SK-N-MC (cell line): ENCODE data around the gene CCDC127.
"Not testable (repeated sequence)": the region's sequence is repeated elsewhere in the genome, so short reads cannot be mapped to it uniquely, and the experiment has no call there.

Experiments used
- DNase-seq: peaks from one replicate; pipeline ENCODE4 v3.0.0-alpha.2; 2011; ENCODE audit warnings: low read depth, low spot score
- H3K27ac ChIP-seq: fragments of 200-600 bp; sonication (generic); 2 replicates; pipeline ENCODE4 v1.5.1; 2016; ENCODE audit warnings: mixed run types
- H3K36me3 ChIP-seq: fragments of 200-600 bp; sonication (generic); 2 replicates; pipeline ENCODE4 v1.6.1; 2017; ENCODE audit warnings: antibody characterized with exemption, low read length, mixed read lengths; ENCODE audit not compliant: insufficient read depth
- H3K4me3 ChIP-seq: fragments of 200-600 bp; sonication (generic); 2 replicates; pipeline ENCODE4 v1.5.1; 2016
- H3K9ac ChIP-seq: fragments of 200-600 bp; sonication (generic); 2 replicates; pipeline ENCODE4 v1.8.0; 2017; ENCODE audit warnings: mixed run types, mixed read lengths; ENCODE audit not compliant: insufficient read length
- H3K9me3 ChIP-seq: fragments of 200-600 bp; sonication (generic); 2 replicates; pipeline ENCODE4 v1.6.1; 2017; ENCODE audit warnings: low read depth, mild to moderate bottlenecking, antibody characterized with exemption, low read length, moderate library complexity, mixed read lengths
- EZH2 ChIP-seq: fragments of 200-600 bp; sonication (generic); IDR thresholded peaks from one replicate; pipeline ENCODE4 v1.6.1; 2017; ENCODE audit warnings: antibody characterized with exemption
- FOXP2 ChIP-seq: optimal IDR thresholded peaks from 2 replicates; pipeline ENCODE3; 2011; ENCODE audit warnings: mild to moderate bottlenecking, moderate library complexity; ENCODE audit not compliant: insufficient read depth; ENCODE audit errors: extremely low read length, control extremely low read depth
- POLR2AphosphoS5 ChIP-seq: IDR thresholded peaks from 2 replicates; pipeline ENCODE4 v1.6.1; 2012; ENCODE audit warnings: mild to moderate bottlenecking, low read depth, low read length, borderline replicate concordance

The CCDC127 gene

GRCh38 chr5:234450-234849 is 16.5 kb upstream of the CCDC127 start:
- H3K27ac ChIP-seq, result no peak overlapping the region
- peaks cover 61% of the 10 kb centered on the region for H3K36me3 ChIP-seq
- H3K9ac ChIP-seq, result no peak overlapping the region
- DNase-seq, result no peak
- no peaks in the 10 kb centered on the region for H3K9me3 ChIP-seq
- TF ChIP-seq EZH2 (no peak), FOXP2 (no peak), POLR2AphosphoS5 (no peak)
- no peak overlapping the region for H3K4me3 ChIP-seq

DNA sequence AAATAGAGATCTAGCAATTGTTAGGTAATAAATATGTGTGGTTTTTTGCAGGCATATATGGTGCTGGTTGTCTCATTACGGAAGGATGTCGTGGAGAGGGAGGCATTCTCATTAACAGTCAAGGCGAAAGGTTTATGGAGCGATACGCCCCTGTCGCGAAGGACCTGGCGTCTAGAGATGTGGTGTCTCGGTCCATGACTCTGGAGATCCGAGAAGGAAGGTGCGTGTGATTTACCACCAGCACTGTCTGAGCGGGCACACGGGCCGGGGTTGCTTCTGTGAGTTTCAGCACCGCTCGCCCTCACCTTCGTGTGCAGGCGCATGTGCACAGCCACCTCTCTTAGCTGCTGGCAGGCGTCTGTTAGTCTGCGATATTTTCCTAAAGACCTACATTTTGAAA is 15.5 kb upstream of the CCDC127 start:
- H3K27ac ChIP-seq, H3K4me3 ChIP-seq, H3K9ac ChIP-seq, H3K9me3 ChIP-seq, DNase-seq: not testable (repeated sequence)
- H3K36me3 ChIP-seq, result peaks cover 66% of the 10 kb centered on the region

GRCh38 chr5:231661-232060 is 13.7 kb upstream of the CCDC127 start:
- peaks cover 72% of the 10 kb centered on the region for H3K36me3 ChIP-seq
- H3K9ac ChIP-seq, result no peak overlapping the region
- no peak for DNase-seq
- H3K4me3 ChIP-seq, result no peak overlapping the region
- no peaks in the 10 kb centered on the region for H3K9me3 ChIP-seq
- H3K27ac ChIP-seq, result no peak overlapping the region
- no peak for TF ChIP-seq FOXP2
- TF ChIP-seq EZH2, result no peak
- TF ChIP-seq POLR2AphosphoS5, result no peak

DNA sequence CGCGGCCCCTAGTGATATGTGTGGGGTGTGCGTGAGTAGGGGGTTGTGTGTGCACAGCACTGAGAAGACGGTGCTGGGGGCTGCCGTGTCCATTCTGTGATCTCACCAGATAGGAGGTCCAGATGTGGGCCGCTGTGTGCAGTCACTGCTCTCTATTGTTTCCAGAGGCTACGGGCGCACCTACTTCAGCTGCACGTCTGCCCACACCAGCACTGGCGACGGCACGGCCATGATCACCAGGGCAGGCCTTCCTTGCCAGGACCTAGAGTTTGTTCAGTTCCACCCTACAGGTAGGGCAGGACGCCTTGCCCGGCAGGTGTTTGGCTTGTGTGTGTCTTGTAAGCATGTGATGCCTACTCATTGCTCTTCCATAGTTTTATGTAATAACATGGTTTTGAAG is 12.8 kb upstream of the CCDC127 start:
- no peak overlapping the region for H3K4me3 ChIP-seq
- no peak for DNase-seq
- no peak overlapping the region for H3K9ac ChIP-seq
- peaks cover 78% of the 10 kb centered on the region for H3K36me3 ChIP-seq
- H3K9me3 ChIP-seq, result no peaks in the 10 kb centered on the region
- no peak for TF ChIP-seq FOXP2
- no peak overlapping the region for H3K27ac ChIP-seq

DNA sequence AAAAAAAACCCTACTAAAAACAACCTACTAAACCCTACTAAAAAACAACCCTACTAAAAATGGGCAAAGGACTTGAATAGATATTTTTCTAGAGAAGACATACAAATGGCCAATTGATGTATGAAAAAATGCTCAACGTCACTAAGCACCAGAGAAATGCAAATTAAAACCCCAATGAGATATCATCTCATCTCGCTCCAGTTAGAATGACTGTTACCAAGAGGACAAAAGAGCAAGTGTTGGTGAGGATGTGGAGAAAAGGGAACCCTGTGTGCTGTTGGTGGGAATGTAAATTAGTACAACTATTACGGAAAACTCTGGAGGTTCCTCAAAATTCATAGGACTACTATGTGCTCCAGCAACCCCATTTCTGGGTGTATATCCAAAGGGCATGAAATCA is 10.9 kb upstream of the CCDC127 start:
- no peak for DNase-seq
- H3K4me3 ChIP-seq, result no peak overlapping the region
- H3K9me3 ChIP-seq, result no peaks in the 10 kb centered on the region
- no peak overlapping the region for H3K9ac ChIP-seq
- no peak overlapping the region for H3K27ac ChIP-seq
- TF ChIP-seq FOXP2 (no peak), POLR2AphosphoS5 (no peak), EZH2 (no peak)
- H3K36me3 ChIP-seq, result peaks cover 81% of the 10 kb centered on the region

DNA sequence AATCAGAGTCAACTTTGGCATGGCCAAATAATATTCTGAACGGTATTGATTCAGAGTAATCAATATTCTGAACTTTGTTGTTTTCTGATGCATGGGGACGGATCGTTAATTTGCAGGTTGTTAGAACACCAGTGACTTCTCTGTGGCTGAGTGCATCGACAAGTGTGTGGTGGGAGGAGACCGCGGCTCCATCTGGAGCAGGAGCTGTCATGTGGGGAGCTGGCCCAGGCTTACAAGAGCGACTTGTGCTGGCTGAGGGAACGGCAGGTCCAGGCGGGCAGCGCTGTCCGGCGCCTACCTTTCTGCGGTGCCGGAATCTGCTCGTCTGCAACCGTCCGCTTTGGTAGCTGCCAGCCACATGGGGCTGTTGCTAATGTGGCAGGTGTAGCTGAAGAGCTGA is 9.4 kb upstream of the CCDC127 start:
- H3K36me3 ChIP-seq, result peaks cover 73% of the 10 kb centered on the region
- H3K9me3 ChIP-seq, H3K4me3 ChIP-seq, H3K9ac ChIP-seq, H3K27ac ChIP-seq, DNase-seq: not testable (repeated sequence)

DNA sequence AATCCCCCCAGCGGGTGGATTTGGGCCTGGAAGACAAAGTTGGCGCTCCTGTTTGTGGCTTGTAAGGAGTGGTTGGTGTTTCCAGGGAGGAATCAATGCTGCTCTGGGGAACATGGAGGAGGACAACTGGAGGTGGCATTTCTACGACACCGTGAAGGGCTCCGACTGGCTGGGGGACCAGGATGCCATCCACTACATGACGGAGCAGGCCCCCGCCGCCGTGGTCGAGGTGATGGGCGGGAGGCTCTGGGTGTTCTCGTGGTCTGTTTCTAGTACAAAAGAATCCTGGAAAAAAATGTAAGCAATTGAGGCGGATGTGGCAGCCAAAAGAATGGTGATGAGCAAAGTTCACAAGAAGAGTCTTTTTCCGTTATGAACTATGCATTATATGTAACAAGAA is 7.4 kb upstream of the CCDC127 start:
- Histone ChIP-seq H3K9ac (no peak overlapping the region), H3K4me3 (no peak overlapping the region), H3K27ac (no peak overlapping the region), H3K36me3 (peaks cover 61% of the 10 kb centered on the region), H3K9me3 (no peaks in the 10 kb centered on the region)
- TF ChIP-seq FOXP2 (no peak), POLR2AphosphoS5 (no peak), EZH2 (no peak)
- DNase-seq, result no peak

DNA sequence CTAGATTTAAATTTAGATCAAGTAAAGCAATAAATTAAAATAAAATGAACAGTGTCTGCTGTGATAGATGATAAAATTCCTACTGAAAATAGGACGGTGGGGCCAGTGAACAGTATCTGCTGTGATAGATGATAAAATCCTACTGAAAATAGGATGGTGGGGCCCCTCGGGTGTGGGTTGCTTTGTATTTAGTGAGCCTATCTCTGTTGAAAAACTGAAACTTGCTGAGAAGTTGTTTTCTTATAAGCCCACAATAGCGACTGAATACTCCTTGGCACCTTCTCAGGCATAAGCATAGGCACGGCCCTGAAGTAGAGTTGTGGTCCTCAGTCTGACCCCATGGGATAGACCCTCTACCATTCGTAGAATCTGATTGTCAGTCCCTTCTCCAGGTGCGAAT is 5.8 kb upstream of the CCDC127 start:
- H3K36me3 ChIP-seq, result peaks cover 49% of the 10 kb centered on the region
- TF ChIP-seq FOXP2 (no peak), POLR2AphosphoS5 (no peak), EZH2 (no peak)
- no peak for DNase-seq
- H3K9me3 ChIP-seq, result no peaks in the 10 kb centered on the region
- H3K9ac ChIP-seq, result no peak overlapping the region
- no peak overlapping the region for H3K4me3 ChIP-seq
- H3K27ac ChIP-seq, result no peak overlapping the region

DNA sequence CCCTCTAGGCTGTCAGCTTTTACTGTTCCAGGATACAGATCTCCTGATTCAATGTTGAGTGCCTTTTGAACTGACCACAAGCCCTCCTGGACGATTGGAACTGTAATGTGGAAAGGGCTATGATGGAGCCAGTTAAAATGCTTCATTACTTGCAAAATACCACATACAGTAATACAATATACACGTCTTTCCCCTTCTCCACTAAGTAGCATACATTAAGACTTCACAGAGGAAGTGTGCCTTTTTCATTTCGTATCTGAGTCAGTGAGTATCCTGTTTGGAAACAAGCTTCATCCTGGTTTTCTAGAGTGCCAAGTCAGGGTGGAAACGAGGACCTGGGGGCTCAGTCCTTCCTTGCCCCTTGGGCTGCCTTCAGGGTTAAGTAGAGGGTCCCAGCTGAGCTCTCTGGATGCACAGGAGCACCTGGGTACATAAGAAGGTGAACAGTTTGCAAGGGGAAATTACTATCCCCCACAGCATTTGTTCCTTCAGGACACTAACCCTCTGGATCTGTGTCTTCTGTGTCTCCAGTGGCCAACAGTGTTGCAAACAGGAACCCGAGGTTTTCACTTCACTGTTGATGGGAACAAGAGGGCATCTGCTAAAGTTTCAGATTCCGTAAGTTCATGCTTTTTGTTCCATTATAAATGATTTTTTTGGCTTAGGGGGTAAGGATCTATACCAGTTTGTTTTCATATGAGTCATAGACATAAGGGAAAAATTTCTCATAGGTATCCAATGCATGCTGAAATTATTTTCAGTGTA is 5.2 kb upstream of the CCDC127 start:
- peaks cover 43% of the 10 kb centered on the region for H3K36me3 ChIP-seq
- H3K9ac ChIP-seq, DNase-seq, H3K27ac ChIP-seq, H3K9me3 ChIP-seq, H3K4me3 ChIP-seq: not testable (repeated sequence)

DNA sequence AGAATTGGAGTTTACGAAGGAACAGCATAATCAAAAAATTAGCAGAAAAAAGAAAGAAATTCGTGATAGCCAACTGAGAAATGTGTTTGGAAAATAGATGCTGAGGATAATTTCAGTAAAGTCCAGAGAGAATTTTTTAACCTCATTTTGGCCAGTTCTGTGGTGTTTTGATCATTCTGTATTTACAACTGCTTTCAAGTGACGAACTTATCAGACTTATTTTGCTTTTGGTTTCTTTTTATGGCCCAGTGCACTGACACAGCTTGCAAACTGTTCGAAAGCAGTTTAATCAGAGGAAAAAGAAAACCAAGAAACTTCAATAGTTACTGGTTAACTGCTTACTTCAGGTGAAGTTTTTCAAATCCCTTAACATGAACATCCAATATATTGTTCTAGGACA is 2.0 kb upstream of the CCDC127 start:
- peak overlapping the region; percentile 98 for H3K4me3 ChIP-seq
- peak overlapping the region; percentile 93 for H3K9ac ChIP-seq
- H3K27ac ChIP-seq, result no peak overlapping the region

More for the DNA sequence above, 2.0 kb upstream of the CCDC127 start:
- Histone ChIP-seq H3K9me3 (no peaks in the 10 kb centered on the region), H3K36me3 (peaks cover 18% of the 10 kb centered on the region)
- no peak for TF ChIP-seq POLR2AphosphoS5
- no peak for TF ChIP-seq FOXP2
- no peak for TF ChIP-seq EZH2
- no peak for DNase-seq
